OCI-M2 (cell line): ENCODE measurements around the gene LENEP.

Experiments used
- DNase-seq: peaks from one replicate; lab custom pipeline; 2025; ENCODE audit not compliant: unreplicated experiment; lab: John Stamatoyannopoulos, UW

Gene LENEP

DNA sequence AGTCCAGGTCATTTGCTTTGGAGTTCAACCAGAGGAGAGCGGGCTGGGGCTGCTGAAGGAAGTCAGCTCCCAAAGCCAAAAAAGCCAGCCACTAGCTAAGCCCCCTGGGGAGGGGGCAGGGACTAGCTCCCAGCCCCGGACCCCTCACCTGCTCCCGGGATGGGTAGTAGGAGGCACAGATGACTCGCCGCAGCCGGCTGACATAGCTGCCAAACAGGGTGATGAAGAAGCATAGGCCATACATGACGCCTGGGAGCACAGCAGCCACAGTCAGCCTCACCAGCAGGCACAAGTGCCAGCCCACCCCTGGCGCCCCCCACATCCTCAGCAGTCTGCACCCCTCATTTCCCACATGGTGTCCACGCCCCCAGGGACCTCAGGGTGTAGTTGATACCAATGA is 32.8 kb downstream of the LENEP start:
- no peak for DNase-seq

DNA sequence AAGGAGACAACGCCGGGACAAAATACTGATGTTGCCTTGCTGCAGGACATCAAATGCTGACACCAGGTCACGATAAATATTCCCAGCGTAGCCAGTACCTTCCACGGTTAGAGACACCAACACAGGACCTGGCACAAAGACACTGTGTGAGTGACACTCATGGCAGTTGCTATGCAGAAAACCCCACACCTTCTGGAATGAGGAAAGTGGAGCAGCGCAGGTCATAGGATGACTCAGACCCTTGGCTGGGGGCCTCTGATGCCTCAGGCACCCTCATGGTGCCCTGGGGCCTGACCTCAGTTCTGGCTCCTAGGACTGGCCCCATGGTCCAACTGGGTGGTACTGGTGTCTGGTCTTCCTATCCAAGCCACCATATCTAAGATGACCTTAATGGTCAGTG is 33.2 kb downstream of the LENEP start:
- no peak for DNase-seq

- DNase-seq, result no peak
Measured at GRCh38 chr1:155029513-155030242, 36.3 kb downstream of the LENEP start.

GRCh38 chr1:155030243-155030795 is 36.9 kb downstream of the LENEP start:
- DNase-seq, result no peak

DNA sequence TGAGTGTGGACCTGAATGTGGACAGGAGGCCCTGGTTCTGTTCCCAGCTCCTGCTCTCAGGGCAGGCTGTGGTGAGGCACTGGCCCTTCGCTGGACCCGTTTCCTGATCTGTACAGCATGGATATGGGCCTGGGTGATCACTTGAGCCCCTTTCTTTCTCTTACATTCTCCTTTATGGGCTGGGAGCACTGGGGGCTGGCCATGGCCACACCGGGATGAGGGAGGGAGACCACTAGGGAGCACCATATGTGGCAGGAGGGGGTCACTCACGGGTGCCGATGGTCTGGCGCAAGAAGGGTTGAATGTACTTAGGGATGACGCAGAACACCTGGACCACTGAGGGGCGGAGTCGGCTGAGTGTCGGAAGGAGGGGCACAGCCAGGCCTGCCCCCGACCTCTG is 37.5 kb downstream of the LENEP start:
- DNase-seq, result no peak

- DNase-seq, result no peak
Measured at GRCh38 chr1:155032886-155033285, 39.5 kb downstream of the LENEP start.

DNA sequence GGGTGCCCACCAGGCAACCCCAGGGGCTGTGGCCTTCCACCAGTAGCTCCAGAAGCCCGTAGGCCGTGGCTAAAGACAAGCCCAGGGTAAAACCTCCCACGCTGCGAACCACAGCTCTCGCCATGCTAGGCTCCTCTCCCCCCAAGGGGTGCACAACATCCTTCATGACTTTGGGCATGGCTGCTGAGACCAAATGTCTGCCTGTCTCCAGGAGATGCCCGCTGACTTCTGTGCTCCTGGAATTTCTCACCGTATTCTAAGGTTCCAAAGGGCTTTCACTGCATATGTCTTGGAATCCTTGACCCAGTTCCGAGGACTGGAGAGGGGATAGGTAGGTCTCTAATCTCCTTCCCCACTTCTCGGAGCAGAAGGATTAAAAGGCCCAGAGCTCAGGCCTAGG is 40.1 kb downstream of the LENEP start, which contains the start of the genes DCST1 and DCST2:
Gene DCST1 (plus strand): TSS at position 301 of the 400 bp plus-strand sequence. CDS start 213 bp downstream, outside the sequence.
Gene DCST2 (minus strand): TSS at position 258 of the 400 bp plus-strand sequence. CDS start 80 bp downstream, at position 178.
- no peak for DNase-seq

- no peak for DNase-seq
Measured at GRCh38 chr1:155034318-155035208, 41.2 kb downstream of the LENEP start.

DNA sequence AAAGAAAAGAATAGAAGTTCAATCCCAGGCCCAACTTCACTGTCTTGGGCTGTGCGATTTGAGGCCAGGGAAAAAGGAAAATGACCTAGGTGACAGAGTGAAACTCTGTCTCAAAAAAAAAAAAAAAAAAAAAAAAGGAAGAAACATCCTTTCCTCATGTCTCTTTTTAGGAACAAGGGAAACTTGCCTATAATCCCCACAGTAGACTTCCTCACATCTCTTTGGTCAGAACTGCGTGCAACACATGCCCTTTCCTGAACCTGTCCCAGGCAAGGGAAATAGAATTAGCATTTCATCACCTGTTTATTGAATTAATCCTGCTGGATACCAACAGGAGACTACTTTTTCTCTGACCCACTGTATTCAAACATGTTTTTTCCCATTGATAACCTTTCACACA is 42.5 kb downstream of the LENEP start:
- DNase-seq, result no peak

DNA sequence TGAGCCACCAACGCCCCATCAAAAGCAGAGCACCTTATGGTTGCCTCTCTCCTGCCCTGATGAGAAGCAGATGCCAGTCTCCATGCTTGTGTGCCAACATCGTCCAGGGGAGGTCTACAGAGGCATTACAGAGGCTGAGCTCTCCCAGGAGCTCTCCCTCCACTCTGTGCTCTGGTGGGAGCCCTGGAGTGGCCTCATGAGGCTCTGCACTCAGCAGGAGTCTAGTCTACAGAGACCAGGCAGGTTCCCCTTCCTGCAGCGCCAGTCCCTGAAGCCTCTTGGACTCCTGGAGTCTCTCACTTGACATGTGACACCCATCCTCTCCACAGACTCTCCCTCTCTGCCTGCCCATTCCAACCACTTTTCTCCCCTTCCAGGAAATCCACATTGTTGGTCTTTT is 43.7 kb downstream of the LENEP start:
- DNase-seq, result no peak

- no peak for DNase-seq
Measured at GRCh38 chr1:155037851-155038441, 44.6 kb downstream of the LENEP start.

- DNase-seq, result no peak
Measured at GRCh38 chr1:155038602-155039307, 45.4 kb downstream of the LENEP start.

DNA sequence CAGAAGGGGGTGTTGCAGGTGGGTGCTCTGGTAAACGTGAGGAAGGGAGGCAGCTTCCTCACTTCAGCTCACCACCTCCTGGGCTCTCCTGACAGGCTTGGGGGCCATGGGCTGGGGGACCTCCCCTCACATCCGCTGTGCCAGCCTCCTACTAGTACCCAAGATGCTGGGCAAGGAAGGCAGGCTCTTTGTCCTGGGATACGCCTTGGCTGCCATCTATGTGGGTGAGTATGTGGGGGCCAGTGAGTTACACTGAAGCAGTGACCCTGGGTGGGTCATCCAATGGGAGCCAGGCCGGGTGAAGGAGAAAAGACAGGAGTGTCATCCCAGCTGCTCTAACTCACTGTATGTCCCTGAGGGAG is 45.9 kb downstream of the LENEP start:
- no peak for DNase-seq

DNA sequence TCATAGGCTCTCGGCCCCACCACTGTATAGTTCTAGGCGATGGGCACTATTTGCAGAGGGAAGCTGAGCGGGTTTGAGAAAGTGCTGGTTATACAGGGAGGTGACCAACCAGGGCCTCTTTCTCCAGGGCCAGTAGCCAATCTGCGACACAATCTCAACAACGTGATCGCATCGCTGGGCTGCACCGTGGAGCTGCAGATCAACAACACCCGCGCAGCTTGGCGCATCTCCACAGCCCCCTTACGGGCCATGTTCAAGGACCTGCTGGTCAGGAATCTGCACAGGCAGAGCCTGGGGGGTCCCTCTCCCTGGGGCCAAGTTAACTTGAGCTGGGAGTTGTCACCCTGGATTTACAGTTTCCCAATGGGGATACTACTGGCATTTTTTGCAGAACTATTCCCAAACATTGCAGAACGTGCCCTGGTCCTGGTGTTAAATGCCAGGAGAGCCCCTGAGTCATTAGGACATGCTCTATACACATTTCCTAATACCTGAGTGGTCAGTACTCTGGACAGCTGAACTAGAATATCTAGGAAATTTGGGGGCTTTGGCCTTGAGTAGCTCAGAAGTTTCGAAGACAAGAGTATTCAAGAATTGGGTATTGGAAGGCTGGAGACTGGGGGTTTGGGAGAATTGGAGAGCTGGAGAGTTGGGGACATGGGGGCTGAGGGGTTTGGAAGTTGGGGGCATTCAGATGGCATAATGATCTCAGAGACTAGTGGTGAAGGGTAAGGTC is 47.1 kb downstream of the LENEP start:
- no peak for DNase-seq

DNA sequence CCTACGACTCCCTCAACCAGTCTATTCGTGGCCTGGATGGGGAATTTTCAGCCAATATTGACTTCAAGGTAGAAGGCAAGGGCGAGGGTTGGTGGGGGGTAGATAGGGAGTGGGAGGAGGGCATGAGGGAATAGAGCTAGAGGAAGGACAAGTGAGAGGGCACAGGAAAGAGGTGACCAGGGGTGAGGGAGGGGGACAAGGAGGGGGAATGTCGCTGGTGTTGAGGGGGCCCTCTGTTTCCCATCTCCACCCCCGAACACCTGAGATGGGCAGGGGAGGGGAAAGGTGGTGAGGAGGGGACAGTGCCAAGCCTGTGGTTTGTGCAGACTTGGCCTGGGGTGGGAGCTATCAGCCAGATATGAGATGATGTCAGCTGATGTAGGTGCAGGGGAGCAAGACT is 49.4 kb downstream of the LENEP start:
- no peak for DNase-seq

GRCh38 chr1:155043301-155043702 is 49.9 kb downstream of the LENEP start:
- no peak for DNase-seq

DNA sequence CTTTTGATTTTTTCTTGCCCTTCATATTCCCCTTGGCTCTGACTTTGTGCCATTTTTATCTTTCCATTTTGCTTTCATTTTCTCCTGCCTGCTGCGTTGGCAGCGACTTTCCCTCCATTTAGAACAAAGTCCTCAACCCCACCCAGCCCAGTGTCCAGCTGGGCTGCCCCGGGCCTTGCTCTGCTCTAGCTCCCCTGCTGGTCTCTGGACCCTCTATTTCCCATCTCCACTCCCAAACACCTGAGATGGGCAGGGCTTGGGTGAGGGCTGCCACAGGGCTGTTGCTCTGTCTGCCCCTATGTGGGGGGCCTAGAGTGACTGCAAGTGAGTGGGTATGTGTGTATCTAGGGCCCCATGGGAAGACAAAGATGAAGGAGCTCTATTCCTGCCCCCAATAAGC is 50.4 kb downstream of the LENEP start:
- no peak for DNase-seq
